ENCODE results near the gene TTYH3.

TTYH3 gene

GRCh38 chr7:2628891-2629290 lies 2.9 kb upstream of the TTYH3 start:
- no peak for TF ChIP-seq CTCF (IDR thresholded peaks at IDR 0.05; ENCODE audit: extremely low read depth, insufficient read depth, missing control alignments)
- DNase-seq (ENCODE audit: low spot score) = no peak
- in situ Hi-C loops (cut with MboI; ENCODE audit: low pct_unique_long_range_greater_than_20kb, low sequenced_read_pairs, unreplicated experiment) = no loop called here

GRCh38 chr7:2629746-2630681 lies 1.8 kb upstream of the TTYH3 start:
- no peak for TF ChIP-seq CTCF (IDR thresholded peaks at IDR 0.05; ENCODE audit: extremely low read depth, insufficient read depth, missing control alignments)
- no peak for DNase-seq (ENCODE audit: low spot score)
- in situ Hi-C loops (cut with MboI; ENCODE audit: low pct_unique_long_range_greater_than_20kb, low sequenced_read_pairs, unreplicated experiment) = no loop called here

DNA sequence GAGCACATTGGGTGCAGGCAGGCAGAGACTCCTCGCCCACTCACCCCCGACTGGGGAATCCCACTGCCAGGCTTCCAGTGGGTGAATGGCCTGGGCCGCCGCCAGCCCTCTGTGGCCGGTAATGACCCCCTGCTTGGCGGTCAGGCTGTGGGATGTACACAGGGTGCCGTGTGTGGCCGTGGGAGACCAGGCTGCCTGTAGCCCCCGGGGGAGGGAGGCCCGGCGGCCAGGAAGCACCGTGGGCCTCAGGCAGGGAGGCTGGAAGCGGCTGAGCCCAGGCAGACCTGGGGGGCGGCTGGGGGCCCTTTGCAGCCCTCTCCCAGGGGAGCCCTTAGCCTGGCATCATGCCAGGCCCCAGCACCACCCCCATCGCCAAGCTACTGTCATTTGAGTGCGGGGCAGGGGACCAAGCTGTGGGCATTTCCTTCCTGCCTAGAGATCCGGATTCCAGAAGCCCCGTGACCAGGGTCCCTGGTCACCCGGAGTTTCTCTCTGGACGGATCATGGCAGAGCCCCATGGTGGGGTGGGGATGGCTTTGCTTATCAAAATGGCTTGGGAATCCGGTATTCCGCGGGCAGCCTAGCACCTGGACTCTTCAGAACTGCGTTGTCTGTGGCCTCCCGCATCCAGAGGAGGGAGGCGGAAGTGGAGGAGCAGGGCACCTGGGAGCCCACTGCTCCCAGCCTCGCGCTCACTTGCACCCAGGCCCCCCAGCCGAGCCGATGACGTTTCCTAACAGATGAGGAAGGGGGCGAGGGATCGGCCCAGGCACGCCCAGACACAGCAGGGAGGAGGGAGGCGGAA lies 1.1 kb downstream of the TTYH3 start:
- peak; percentile 78 for DNase-seq (ENCODE audit: low spot score)
- in situ Hi-C loops (cut with MboI; ENCODE audit: low pct_unique_long_range_greater_than_20kb, low sequenced_read_pairs, unreplicated experiment) = no loop called here
- TF ChIP-seq CTCF (IDR thresholded peaks at IDR 0.05; ENCODE audit: extremely low read depth, insufficient read depth, missing control alignments) = no peak

DNA sequence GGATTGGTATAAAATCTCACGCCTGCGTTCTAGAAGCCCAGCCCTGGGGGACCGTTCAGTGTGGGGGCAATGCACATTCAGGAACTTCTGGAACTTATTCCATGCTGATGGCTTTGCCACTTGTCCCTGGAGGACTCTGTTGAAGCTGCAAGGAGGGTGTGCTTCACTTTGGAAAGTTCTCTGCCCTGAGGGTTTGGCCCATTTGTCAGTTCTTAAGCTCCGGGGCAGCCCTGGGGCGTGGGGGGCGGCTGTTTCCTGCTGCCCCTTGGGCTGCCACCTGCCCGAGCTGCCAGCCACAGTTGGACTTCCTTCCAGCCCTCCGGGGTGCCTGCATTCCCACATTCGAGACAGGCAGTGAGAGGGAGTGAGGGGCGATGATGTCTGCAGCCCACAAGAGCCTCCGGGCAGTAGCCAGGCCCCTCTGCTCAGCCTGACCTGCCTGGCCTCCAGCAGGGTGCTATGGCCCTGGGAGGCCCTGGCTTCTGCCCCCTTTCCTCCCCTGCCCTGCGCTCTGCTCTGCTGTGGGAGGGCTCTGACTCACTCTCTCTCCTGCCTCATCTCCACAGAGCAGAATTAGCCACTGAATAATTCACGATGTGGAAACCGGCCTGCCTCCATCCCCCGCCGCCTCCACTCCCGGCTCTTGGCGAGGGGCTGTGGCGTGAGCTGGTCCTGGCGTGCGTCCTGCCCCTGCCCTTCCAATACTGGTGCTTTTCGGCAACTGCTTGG lies 1.9 kb downstream of the TTYH3 start:
- no peak for TF ChIP-seq CTCF (IDR thresholded peaks at IDR 0.05; ENCODE audit: extremely low read depth, insufficient read depth, missing control alignments)
- in situ Hi-C loops (cut with MboI; ENCODE audit: low pct_unique_long_range_greater_than_20kb, low sequenced_read_pairs, unreplicated experiment) = no loop called here
- no peak for DNase-seq (ENCODE audit: low spot score)

- DNase-seq (ENCODE audit: low spot score) = no peak
- in situ Hi-C loops (cut with MboI; ENCODE audit: low pct_unique_long_range_greater_than_20kb, low sequenced_read_pairs, unreplicated experiment) = no loop called here
- TF ChIP-seq CTCF (IDR thresholded peaks at IDR 0.05; ENCODE audit: extremely low read depth, insufficient read depth, missing control alignments) = no peak
Measured at GRCh38 chr7:2634267-2635145, 2.7 kb downstream of the TTYH3 start.
